Right lobe of liver (tissue), 6 donors: Measurements from ENCODE around the gene RBKS. TPM values are rescaled to one million over a fixed set of nuclear protein-coding genes. Genes with fewer than 3 reads are reported as not detected.

ENCODE experiments used
- ATAC-seq, 4 donors: fragments of 200-7000 bp; cut with Tn5 transposase; one replicate each; pipeline ENCODE4 v1.9.1; 2020; ENCODE audit warnings: mild to moderate bottlenecking in 4 of 4, moderate library complexity in 4 of 4
- DNase-seq, 3 donors: peaks; one replicate each; pipeline ENCODE4 v3.0.0-alpha.2; 2020
- H3K27ac ChIP-seq, 3 donors: fragments of 200-600 bp; one replicate each; pipeline ENCODE4 v1.8.0; 2022
- H3K27me3 ChIP-seq, 2 donors: fragments of 200-600 bp; one replicate each; pipeline ENCODE4 v1.8.0; 2022
- H3K36me3 ChIP-seq, 4 donors: fragments of 200-600 bp; sonication (generic) in 1 of 4; one replicate each; pipeline versions ENCODE4 v1.5.1 to v1.8.0; 2017 to 2022; ENCODE audit warnings: control low read depth in 1 of 4
- H3K4me1 ChIP-seq, 4 donors: fragments of 200-600 bp; sonication (generic) in 1 of 4; one replicate each; pipeline versions ENCODE4 v1.5.1 to v1.8.0; 2017 to 2022; ENCODE audit warnings: control low read depth in 1 of 4
- H3K4me3 ChIP-seq, 3 donors: fragments of 200-600 bp; one replicate each; pipeline ENCODE4 v1.8.0; 2022
- H3K9me3 ChIP-seq, 4 donors: fragments of 200-600 bp; sonication (generic) in 1 of 4; one replicate each; pipeline versions ENCODE4 v1.5.1 to v1.8.0; 2017 to 2022; ENCODE audit warnings: control low read depth in 1 of 4
- CTCF ChIP-seq, 4 donors: fragments of 200-600 bp in 3 of 4; fragments of 450-650 bp in 1 of 4; IDR thresholded peaks; one replicate each; pipeline versions ENCODE4 v1.5.1 to v1.8.0; 2016 to 2022; ENCODE audit warnings: antibody characterized with exemption in 4 of 4, mild to moderate bottlenecking in 2 of 4
- POLR2A ChIP-seq: fragments of 450-650 bp; IDR thresholded peaks from one replicate; pipeline ENCODE4 v1.6.1; 2017; ENCODE audit warnings: antibody characterized with exemption, mild to moderate bottlenecking
- WGBS: methylation state at CpG from one replicate; pipeline ENCODE4 v1.1.6; 2018; ENCODE audit warnings: low coverage, low lambda C conversion rate; ENCODE audit not compliant: insufficient coverage; ENCODE audit errors: missing lambda C conversion rate; 5-methylcytosine and 5-hydroxymethylcytosine counted together
- intact Hi-C, 2 donors: fragments of 100-400 bp; cut with DNase I; formaldehyde crosslinking; loops; one replicate each; pipeline versions ENCODE4 v1.11.2 to v1.14.1; 2022
- total RNA-seq, 6 experiments: library from RNA; depleted of rRNA in 2 of 6; stranded (reverse); fragments of >200 nt in 2 of 6; fragmentation: NEBNext Ultra II Directional in 3 of 6; extraction: Animal tissue kit (Norgen Biotek cat#: 25700) in 3 of 6; gene quantifications; one replicate each; pipeline versions ENCODE4 v1.1.0 to v1.2.4, GENCODE V29; 2016 to 2023
- donor health status: DM: no; HTN: yes; CAD: no.
- donor health status: DM: no; HTN: no; CAD: no.
- donor health status: DM: no; HTN: no; CAD: no.
- donor health status: DM: no; HTN: yes; CAD: no.
- donor health status: DM: no; HTN: yes; CAD: no.

Gene RBKS
- total RNA-seq, 6 experiments from 2014 or later, result 13.5 to 18.6 (median 16.0) TPM

GRCh38 chr2:27824401-27824800 lies 65.8 kb downstream of the RBKS start:
- Histone ChIP-seq H3K27me3 (no peaks in the 10 kb centered on the region), H3K9me3 (no peaks in the 10 kb centered on the region), H3K4me3 (no peak overlapping the region), H3K27ac (no peak overlapping the region), H3K36me3 (peaks cover 0 to 3% (median 0%) of the 10 kb centered on the region in 4 donors), H3K4me1 (no peaks in the 10 kb centered on the region)
- intact Hi-C loops, result no loop called here
- 100% methylated on average over 1 of the region's 1 CpG for WGBS
- DNase-seq (no peak), ATAC-seq (no peak)
- TF ChIP-seq CTCF (IDR thresholded peaks at IDR 0.05) (no peak), POLR2A (no peak)

- no peak for DNase-seq
- intact Hi-C loops, result no loop called here
- 92% methylated on average over 5 of the region's 5 CpGs for WGBS
Measured at GRCh38 chr2:27823569-27823968, 66.6 kb downstream of the RBKS start.

GRCh38 chr2:27823135-27823534 lies 67.1 kb downstream of the RBKS start:
- Histone ChIP-seq H3K27ac (no peak overlapping the region), H3K36me3 (peaks cover 0 to 3% (median 0%) of the 10 kb centered on the region in 4 donors), H3K27me3 (no peaks in the 10 kb centered on the region), H3K9me3 (no peaks in the 10 kb centered on the region), H3K4me1 (no peaks in the 10 kb centered on the region), H3K4me3 (no peak overlapping the region)
- TF ChIP-seq POLR2A, result no peak
- no peak for TF ChIP-seq CTCF (IDR thresholded peaks at IDR 0.05)
- WGBS, result 94% methylated on average over 5 of the region's 5 CpGs
- no peak for ATAC-seq
- no peak for DNase-seq
- intact Hi-C loops, result no loop called here

More at GRCh38 chr2:27823569-27823968, 66.6 kb downstream of the RBKS start:
- no peak overlapping the region for H3K27ac ChIP-seq
- no peaks in the 10 kb centered on the region for H3K4me1 ChIP-seq
- H3K36me3 ChIP-seq, result peaks cover 0 to 3% (median 0%) of the 10 kb centered on the region in 4 donors
- no peak overlapping the region for H3K4me3 ChIP-seq
- no peak for TF ChIP-seq POLR2A
- no peaks in the 10 kb centered on the region for H3K9me3 ChIP-seq
- no peak for ATAC-seq
- no peaks in the 10 kb centered on the region for H3K27me3 ChIP-seq

- intact Hi-C loops, result no loop called here
- ATAC-seq, result no peak
Measured at GRCh38 chr2:27822049-27822448, 68.1 kb downstream of the RBKS start.

More at GRCh38 chr2:27822049-27822448, 68.1 kb downstream of the RBKS start:
- no peak for DNase-seq
- Histone ChIP-seq H3K4me1 (no peaks in the 10 kb centered on the region), H3K27ac (no peak overlapping the region), H3K36me3 (peaks cover 0 to 2% (median 0%) of the 10 kb centered on the region in 4 donors), H3K4me3 (no peak overlapping the region), H3K27me3 (no peaks in the 10 kb centered on the region), H3K9me3 (no peaks in the 10 kb centered on the region)
- TF ChIP-seq CTCF (IDR thresholded peaks at IDR 0.05) (no peak), POLR2A (no peak)
- 100% methylated on average over 1 of the region's 1 CpG for WGBS
